Natural killer cell (primary cell): ENCODE measurements around the gene C1RL. TPM values are rescaled to one million over a fixed set of nuclear protein-coding genes. Genes with fewer than 3 reads are reported as not detected.
"Not testable (repeated sequence)": the region's sequence is repeated elsewhere in the genome, so short reads cannot be mapped to it uniquely, and the experiment has no call there.

ENCODE experiments used
- ATAC-seq, 3 donors: fragments of 150-1000 bp in 2 of 3; fragments of 200-7000 bp in 1 of 3; cut with Tn5 transposase; 1 replicate in 1 of 3; 2 replicates in 2 of 3; pipeline ENCODE4 v1.10.0; 2021; ENCODE audit warnings: mild to moderate bottlenecking in 2 of 3, moderate library complexity in 2 of 3
- DNase-seq, 2 donors: peaks; one replicate each; pipeline versions ENCODE4 v3.0.0 to v3.0.0-alpha.2; 2013 to 2021; ENCODE audit warnings: mixed read lengths in 1 of 2
- H3K27ac ChIP-seq: one replicate; pipeline ENCODE4 v1.5.1; 2013; ENCODE audit warnings: mild to moderate bottlenecking, low read length
- H3K27me3 ChIP-seq: one replicate; pipeline ENCODE4 v1.6.1; 2013; ENCODE audit warnings: low read length; ENCODE audit not compliant: control insufficient read depth, insufficient read depth
- H3K36me3 ChIP-seq: one replicate; pipeline ENCODE4 v1.6.1; 2013; ENCODE audit warnings: low read length; ENCODE audit not compliant: control insufficient read depth, insufficient read depth
- H3K4me1 ChIP-seq: one replicate; pipeline ENCODE4 v1.6.1; 2013; ENCODE audit warnings: low read length; ENCODE audit not compliant: control insufficient read depth, insufficient read depth
- H3K4me3 ChIP-seq: one replicate; pipeline ENCODE4 v1.5.1; 2013; ENCODE audit warnings: low read length
- H3K9me3 ChIP-seq: one replicate; pipeline ENCODE4 v1.6.1; 2013; ENCODE audit warnings: low read length; ENCODE audit not compliant: control insufficient read depth, insufficient read depth
- H3K27ac Mint-ChIP-seq, 2 donors: one replicate each; pipeline ENCODE4 v1.8.0; 2022; ENCODE audit warnings: mild to moderate bottlenecking in 2 of 2, mixed read lengths in 2 of 2, moderate library complexity in 1 of 2
- H3K27me3 Mint-ChIP-seq, 2 donors: one replicate each; pipeline ENCODE4 v1.8.0; 2022; ENCODE audit warnings: low read depth in 2 of 2, mixed read lengths in 2 of 2
- H3K36me3 Mint-ChIP-seq: one replicate; pipeline ENCODE4 v1.8.0; 2022; ENCODE audit warnings: mixed read lengths
- H3K4me1 Mint-ChIP-seq, 2 donors: one replicate each; pipeline ENCODE4 v1.8.0; 2022; ENCODE audit warnings: mixed read lengths in 2 of 2
- H3K4me3 Mint-ChIP-seq: one replicate; pipeline ENCODE4 v1.8.0; 2022; ENCODE audit warnings: mild to moderate bottlenecking, moderate library complexity, mixed read lengths
- H3K9me3 Mint-ChIP-seq, 2 donors: one replicate each; pipeline ENCODE4 v1.8.0; 2022; ENCODE audit warnings: mixed read lengths in 2 of 2
- CTCF ChIP-seq: fragments of 200-600 bp; IDR thresholded peaks from one replicate; pipeline ENCODE4 v1.8.0; 2022; ENCODE audit warnings: antibody characterized with exemption
- WGBS: methylation state at CpG from one replicate; pipeline ENCODE4 v1.1.7; 2013; ENCODE audit warnings: missing lambda C conversion rate; ENCODE audit not compliant: insufficient coverage; 5-methylcytosine and 5-hydroxymethylcytosine counted together
- intact Hi-C: fragments of 100-400 bp; cut with micrococcal nuclease; formaldehyde crosslinking; loops from one replicate; pipeline ENCODE4 v1.14.2; 2022
- total RNA-seq, 4 donors: library from RNA; stranded (reverse); fragments of 120-200 nt in 1 of 4; gene quantifications; one replicate each; pipeline versions ENCODE4 v1.2.3 to v1.2.4, GENCODE V29; 2013 to 2022

The C1RL gene
- total RNA-seq, 3 donors from 2014 or later (not counting 1 experiment from before 2014, with no cell fraction given) = 29.1 to 35.5 (median 31.0) TPM

- Mint-ChIP-seq H3K4me3 (no peak overlapping the region), H3K36me3 (no peaks in the 10 kb centered on the region), H3K27me3 (peaks cover 20 to 26% of the 10 kb centered on the region in 2 donors), H3K27ac (no peak overlapping the region), H3K4me1 (no peaks in the 10 kb centered on the region), H3K9me3 (no peaks in the 10 kb centered on the region)
- Histone ChIP-seq H3K4me1 (no peaks in the 10 kb centered on the region), H3K4me3 (no peak overlapping the region), H3K9me3 (no peaks in the 10 kb centered on the region), H3K27ac (no peak overlapping the region), H3K36me3 (no peaks in the 10 kb centered on the region), H3K27me3 (no peaks in the 10 kb centered on the region)
- WGBS = 93% methylated on average over 9 of the region's 9 CpGs
- intact Hi-C loops = no loop called here
- no peak for DNase-seq
- ATAC-seq = no peak
- TF ChIP-seq CTCF = no peak
Measured at GRCh38 chr12:7058850-7059395, 50.1 kb downstream of the C1RL start.

- intact Hi-C loops = no loop called here
- Histone ChIP-seq H3K27ac (no peak overlapping the region), H3K4me3 (no peak overlapping the region), H3K36me3 (no peaks in the 10 kb centered on the region), H3K4me1 (no peaks in the 10 kb centered on the region), H3K27me3 (no peaks in the 10 kb centered on the region), H3K9me3 (no peaks in the 10 kb centered on the region)
- 88% methylated on average over 3 of the region's 3 CpGs for WGBS
- ATAC-seq = no peak
- no peaks in the 10 kb centered on the region for H3K9me3 Mint-ChIP-seq
- no peak overlapping the region for H3K27ac Mint-ChIP-seq
- no peak for TF ChIP-seq CTCF
- no peaks in the 10 kb centered on the region for H3K36me3 Mint-ChIP-seq
- no peaks in the 10 kb centered on the region for H3K4me1 Mint-ChIP-seq
- DNase-seq = no peak
- no peak overlapping the region for H3K4me3 Mint-ChIP-seq
- peaks cover 24 to 26% of the 10 kb centered on the region in 2 donors for H3K27me3 Mint-ChIP-seq
Measured at GRCh38 chr12:7058163-7058845, 50.7 kb downstream of the C1RL start.

GRCh38 chr12:7055736-7056135, 53.3 kb downstream of the C1RL start:
- H3K4me1 Mint-ChIP-seq, DNase-seq, intact Hi-C loops, ATAC-seq, H3K9me3 ChIP-seq, H3K4me1 ChIP-seq, H3K36me3 Mint-ChIP-seq, H3K4me3 ChIP-seq, H3K27me3 ChIP-seq, H3K9me3 Mint-ChIP-seq, H3K27ac Mint-ChIP-seq, H3K27ac ChIP-seq, H3K36me3 ChIP-seq, H3K4me3 Mint-ChIP-seq: not testable (repeated sequence)
- 100% methylated on average over 2 of the region's 2 CpGs for WGBS
- H3K27me3 Mint-ChIP-seq = peaks cover 27 to 36% of the 10 kb centered on the region in 2 donors

GRCh38 chr12:7054925-7055324, 54.1 kb downstream of the C1RL start:
- intact Hi-C loops = no loop called here
- Histone ChIP-seq H3K27ac (no peak overlapping the region), H3K36me3 (no peaks in the 10 kb centered on the region), H3K4me1 (no peaks in the 10 kb centered on the region), H3K4me3 (no peak overlapping the region), H3K9me3 (no peaks in the 10 kb centered on the region), H3K27me3 (no peaks in the 10 kb centered on the region)
- Mint-ChIP-seq H3K36me3 (no peaks in the 10 kb centered on the region), H3K27ac (no peak overlapping the region), H3K27me3 (peaks cover 25 to 31% of the 10 kb centered on the region in 2 donors), H3K4me3 (no peak overlapping the region), H3K4me1 (no peaks in the 10 kb centered on the region), H3K9me3 (no peaks in the 10 kb centered on the region)
- TF ChIP-seq CTCF = no peak
- no peak for ATAC-seq
- DNase-seq = no peak
- 90% methylated on average over 2 of the region's 4 CpGs for WGBS

- WGBS = 87% methylated on average over 3 of the region's 3 CpGs
- H3K27me3 Mint-ChIP-seq = peaks cover 13 to 28% of the 10 kb centered on the region in 2 donors
- H3K4me3 Mint-ChIP-seq, ATAC-seq, DNase-seq, H3K27me3 ChIP-seq, intact Hi-C loops, H3K4me1 Mint-ChIP-seq, H3K27ac ChIP-seq, H3K27ac Mint-ChIP-seq, H3K9me3 Mint-ChIP-seq, H3K9me3 ChIP-seq, H3K36me3 Mint-ChIP-seq, H3K36me3 ChIP-seq, H3K4me3 ChIP-seq, H3K4me1 ChIP-seq: not testable (repeated sequence)
Measured at GRCh38 chr12:7049973-7050372, 59.0 kb downstream of the C1RL start.

- H3K9me3 ChIP-seq, H3K27me3 ChIP-seq, ATAC-seq, H3K4me3 Mint-ChIP-seq, H3K4me1 Mint-ChIP-seq, H3K36me3 Mint-ChIP-seq, H3K27ac Mint-ChIP-seq, H3K9me3 Mint-ChIP-seq, intact Hi-C loops, H3K4me3 ChIP-seq, DNase-seq, H3K27ac ChIP-seq, H3K36me3 ChIP-seq, H3K4me1 ChIP-seq: not testable (repeated sequence)
- peaks cover 12 to 23% of the 10 kb centered on the region in 2 donors for H3K27me3 Mint-ChIP-seq
- WGBS = 85% methylated on average over 10 of the region's 10 CpGs
Measured at GRCh38 chr12:7049445-7049951, 59.5 kb downstream of the C1RL start.
